Right lobe of liver (tissue), 6 donors: ENCODE measurements around the gene PNMA8B. TPM values are rescaled to one million over a fixed set of nuclear protein-coding genes. Genes with fewer than 3 reads are reported as not detected.
"Not testable (repeated sequence)": the region's sequence is repeated elsewhere in the genome, so short reads cannot be mapped to it uniquely, and the experiment has no call there.

Experiments used
- ATAC-seq, 4 donors: fragments of 200-7000 bp; cut with Tn5 transposase; one replicate each; pipeline ENCODE4 v1.9.1; 2020; ENCODE audit warnings: mild to moderate bottlenecking in 4 of 4, moderate library complexity in 4 of 4
- DNase-seq, 3 donors: peaks; one replicate each; pipeline ENCODE4 v3.0.0-alpha.2; 2020
- H3K27ac ChIP-seq, 3 donors: fragments of 200-600 bp; one replicate each; pipeline ENCODE4 v1.8.0; 2022
- H3K27me3 ChIP-seq, 2 donors: fragments of 200-600 bp; one replicate each; pipeline ENCODE4 v1.8.0; 2022
- H3K36me3 ChIP-seq, 4 donors: fragments of 200-600 bp; sonication (generic) in 1 of 4; one replicate each; pipeline versions ENCODE4 v1.5.1 to v1.8.0; 2017 to 2022; ENCODE audit warnings: control low read depth in 1 of 4
- H3K4me1 ChIP-seq, 4 donors: fragments of 200-600 bp; sonication (generic) in 1 of 4; one replicate each; pipeline versions ENCODE4 v1.5.1 to v1.8.0; 2017 to 2022; ENCODE audit warnings: control low read depth in 1 of 4
- H3K4me3 ChIP-seq, 3 donors: fragments of 200-600 bp; one replicate each; pipeline ENCODE4 v1.8.0; 2022
- H3K9me3 ChIP-seq, 4 donors: fragments of 200-600 bp; sonication (generic) in 1 of 4; one replicate each; pipeline versions ENCODE4 v1.5.1 to v1.8.0; 2017 to 2022; ENCODE audit warnings: control low read depth in 1 of 4
- CTCF ChIP-seq, 4 donors: fragments of 200-600 bp in 3 of 4; fragments of 450-650 bp in 1 of 4; IDR thresholded peaks; one replicate each; pipeline versions ENCODE4 v1.5.1 to v1.8.0; 2016 to 2022; ENCODE audit warnings: antibody characterized with exemption in 4 of 4, mild to moderate bottlenecking in 2 of 4
- POLR2A ChIP-seq: fragments of 450-650 bp; IDR thresholded peaks from one replicate; pipeline ENCODE4 v1.6.1; 2017; ENCODE audit warnings: antibody characterized with exemption, mild to moderate bottlenecking
- WGBS: methylation state at CpG from one replicate; pipeline ENCODE4 v1.1.6; 2018; ENCODE audit warnings: low coverage, low lambda C conversion rate; ENCODE audit not compliant: insufficient coverage; ENCODE audit errors: missing lambda C conversion rate; 5-methylcytosine and 5-hydroxymethylcytosine counted together
- intact Hi-C, 2 donors: fragments of 100-400 bp; cut with DNase I; formaldehyde crosslinking; loops; one replicate each; pipeline versions ENCODE4 v1.11.2 to v1.14.1; 2022
- total RNA-seq, 6 experiments: library from RNA; depleted of rRNA in 2 of 6; stranded (reverse); fragments of >200 nt in 2 of 6; fragmentation: NEBNext Ultra II Directional in 3 of 6; extraction: Animal tissue kit (Norgen Biotek cat#: 25700) in 3 of 6; gene quantifications; one replicate each; pipeline versions ENCODE4 v1.1.0 to v1.2.4, GENCODE V29; 2016 to 2023
- donor health status: DM: no; HTN: yes; CAD: no.
- donor health status: DM: no; HTN: no; CAD: no.
- donor health status: DM: no; HTN: no; CAD: no.
- donor health status: DM: no; HTN: yes; CAD: no.
- donor health status: DM: no; HTN: yes; CAD: no.

The PNMA8B gene
- total RNA-seq, 6 experiments from 2014 or later = 0.20 to 0.55 (median 0.33) TPM

DNA sequence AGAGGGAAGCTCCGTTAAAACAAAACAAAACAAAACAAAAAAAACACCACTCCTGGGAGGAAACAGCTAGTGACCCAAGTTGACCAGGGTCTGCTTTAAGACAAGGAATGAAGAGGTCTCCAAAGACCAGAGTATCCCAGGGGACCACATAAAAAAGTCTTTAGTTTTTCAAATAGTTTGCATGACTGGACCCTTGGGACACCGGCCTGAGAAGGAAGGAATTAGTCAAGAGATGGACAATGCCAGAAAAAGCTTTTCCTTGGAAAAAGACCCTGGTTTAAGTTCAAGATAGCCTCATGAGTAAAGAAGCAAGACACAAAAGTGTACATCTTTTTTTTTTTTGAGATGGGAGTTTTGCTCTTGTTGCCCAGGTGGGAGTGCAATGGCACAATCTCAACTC, 12.5 kb upstream of the PNMA8B start:
- Histone ChIP-seq H3K27ac (no peak overlapping the region), H3K27me3 (no peaks in the 10 kb centered on the region), H3K9me3 (no peaks in the 10 kb centered on the region), H3K36me3 (no peaks in the 10 kb centered on the region), H3K4me3 (no peak overlapping the region), H3K4me1 (no peaks in the 10 kb centered on the region)
- DNase-seq = no peak
- intact Hi-C loops = no loop called here
- no peak for TF ChIP-seq POLR2A
- TF ChIP-seq CTCF (IDR thresholded peaks at IDR 0.05) = no peak
- 61% methylated on average over 2 of the region's 2 CpGs for WGBS
- no peak for ATAC-seq

DNA sequence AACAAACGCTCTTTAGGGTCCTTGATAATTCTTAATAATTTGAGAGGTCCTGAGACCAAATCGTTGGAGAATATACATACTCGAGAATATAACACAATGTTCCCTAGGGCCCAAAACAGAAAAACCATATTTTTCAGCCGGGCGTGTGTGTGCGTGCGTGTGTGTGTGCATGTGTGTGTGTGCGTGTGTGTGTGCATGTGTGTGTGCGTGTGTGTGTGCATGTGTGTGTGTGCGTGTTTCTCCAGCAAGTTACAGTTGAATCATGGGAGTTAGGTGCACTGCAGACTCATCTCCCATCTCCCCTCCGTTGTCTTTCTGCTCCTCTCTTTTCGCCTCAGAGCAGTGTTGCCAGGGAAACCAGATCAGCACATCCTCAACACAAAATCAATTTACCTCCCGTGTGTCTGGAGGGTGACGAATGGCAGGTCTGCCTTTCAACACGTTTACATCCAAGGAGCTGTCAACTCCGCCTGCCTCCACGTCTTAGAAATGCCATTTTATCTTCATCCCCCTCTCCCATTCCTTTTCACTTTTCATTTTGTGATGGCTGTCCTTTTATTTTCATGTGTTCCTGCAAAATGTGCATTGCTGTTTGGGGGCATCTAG, 8.3 kb upstream of the PNMA8B start:
- ATAC-seq = no peak
- intact Hi-C loops = no loop called here
- Histone ChIP-seq H3K4me1 (no peaks in the 10 kb centered on the region), H3K36me3 (no peaks in the 10 kb centered on the region), H3K27me3 (no peaks in the 10 kb centered on the region), H3K4me3 (no peak overlapping the region), H3K27ac (no peak overlapping the region), H3K9me3 (no peaks in the 10 kb centered on the region)
- WGBS = 56% methylated on average over 17 of the region's 17 CpGs
- DNase-seq = no peak
- TF ChIP-seq POLR2A (no peak), CTCF (IDR thresholded peaks at IDR 0.05) (no peak)

GRCh38 chr19:46502891-46503290, 7.2 kb upstream of the PNMA8B start:
- H3K36me3 ChIP-seq = no peaks in the 10 kb centered on the region
- TF ChIP-seq POLR2A (no peak), CTCF (IDR thresholded peaks at IDR 0.05) (no peak)
- no peaks in the 10 kb centered on the region for H3K4me1 ChIP-seq
- no peak for DNase-seq
- 65% methylated on average over 5 of the region's 5 CpGs for WGBS
- ATAC-seq = no peak
- H3K27ac ChIP-seq = no peak overlapping the region
- intact Hi-C loops = no loop called here
- no peaks in the 10 kb centered on the region for H3K27me3 ChIP-seq
- no peaks in the 10 kb centered on the region for H3K9me3 ChIP-seq
- no peak overlapping the region for H3K4me3 ChIP-seq

DNA sequence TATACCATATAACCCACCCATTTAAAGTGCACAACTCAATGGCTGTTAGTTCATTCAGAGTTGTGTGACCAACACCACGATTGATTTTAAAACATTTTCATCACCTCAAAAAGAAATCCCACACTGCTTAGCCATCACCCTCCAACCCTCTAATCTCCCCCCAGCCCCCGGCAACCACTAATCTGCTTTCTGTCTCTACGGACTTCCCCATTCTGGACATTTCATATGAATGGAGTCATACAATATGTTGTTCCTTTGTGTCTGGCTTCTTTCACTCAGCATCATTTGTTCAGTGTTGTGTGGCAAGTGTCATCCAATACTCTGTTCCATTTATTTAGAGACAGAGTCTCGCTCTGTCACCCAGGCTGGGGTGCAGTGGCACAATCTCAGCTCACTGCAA, 4.0 kb upstream of the PNMA8B start:
- intact Hi-C loops = loop anchor here (10.0 kb wide), 2 partner anchors 215 to 225 kb away; no protein-coding TSS in a partner anchor
- Histone ChIP-seq H3K9me3 (no peaks in the 10 kb centered on the region), H3K27ac (no peak overlapping the region), H3K4me1 (no peaks in the 10 kb centered on the region), H3K36me3 (no peaks in the 10 kb centered on the region), H3K4me3 (no peak overlapping the region), H3K27me3 (no peaks in the 10 kb centered on the region)
- TF ChIP-seq POLR2A (no peak), CTCF (IDR thresholded peaks at IDR 0.05) (no peak)
- ATAC-seq (no peak), DNase-seq (no peak)
- WGBS = 61% methylated on average over 4 of the region's 4 CpGs

GRCh38 chr19:46497773-46498172, 2.1 kb upstream of the PNMA8B start:
- Histone ChIP-seq H3K27me3 (no peaks in the 10 kb centered on the region), H3K9me3 (no peaks in the 10 kb centered on the region), H3K27ac (no peak overlapping the region), H3K36me3 (no peaks in the 10 kb centered on the region), H3K4me1 (peaks cover 0 to 3% (median 0%) of the 10 kb centered on the region in 4 donors), H3K4me3 (no peak overlapping the region)
- intact Hi-C loops = loop anchor here (10.0 kb wide), 2 partner anchors 213 to 223 kb away; no protein-coding TSS in a partner anchor
- 75% methylated on average over 8 of the region's 8 CpGs for WGBS
- no peak for DNase-seq
- ATAC-seq = no peak
- TF ChIP-seq POLR2A (no peak), CTCF (IDR thresholded peaks at IDR 0.05) (no peak)

DNA sequence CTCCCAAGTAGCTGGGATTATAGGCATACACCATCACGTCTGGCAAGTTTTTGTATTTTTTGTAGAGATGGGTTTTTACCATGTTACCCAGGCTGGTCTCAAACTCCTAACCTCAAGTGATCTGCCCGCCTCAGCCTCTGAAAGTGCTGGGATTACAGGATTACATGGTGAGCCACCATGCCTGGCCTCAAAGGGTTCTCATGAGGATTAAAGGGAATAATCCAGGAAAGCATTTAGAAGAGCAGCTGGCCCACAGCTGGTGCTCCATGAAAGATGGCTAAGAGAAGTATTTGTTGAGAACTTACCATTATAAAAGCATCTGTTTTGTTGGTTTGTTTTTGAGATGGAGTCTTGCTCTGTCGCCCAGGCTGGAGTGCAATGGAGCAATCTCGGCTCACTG, 1.2 kb upstream of the PNMA8B start:
- 75% methylated on average over 4 of the region's 4 CpGs for WGBS
- not testable (repeated sequence) for ATAC-seq, H3K27me3 ChIP-seq, H3K27ac ChIP-seq, H3K4me1 ChIP-seq, DNase-seq, H3K36me3 ChIP-seq, H3K9me3 ChIP-seq, H3K4me3 ChIP-seq
- intact Hi-C loops = loop anchor here (10.0 kb wide), 2 partner anchors 212 to 222 kb away; no protein-coding TSS in a partner anchor
